Astrocyte of the cerebellum (primary cell): ENCODE measurements around the gene PPP1R15B.
A peak's percentile ranks its signal among the peaks of the same experiment; 100 is the strongest.

Experiments used
- DNase-seq: peaks from one replicate; pipeline ENCODE4 v3.0.0-alpha.2; 2011; ENCODE audit warnings: low read depth
- H3K4me3 ChIP-seq: 2 replicates; pipeline ENCODE4 v1.5.1; 2011; ENCODE audit warnings: mild to moderate bottlenecking, low read depth, low read length, moderate library complexity
- in situ Hi-C: cut with HindIII; loops from 2 replicates; pipeline ENCODE4 v1.10.0; 2017; ENCODE audit warnings: low sequenced_read_pairs
- TF ChIP-seq, protein P1 (sequence below): IDR thresholded peaks from 2 replicates; pipeline ENCODE4 v1.5.1; 2012; ENCODE audit warnings: low read length, low read depth, moderate library complexity, mild to moderate bottlenecking; ENCODE audit errors: missing control alignments

PPP1R15B gene

DNA sequence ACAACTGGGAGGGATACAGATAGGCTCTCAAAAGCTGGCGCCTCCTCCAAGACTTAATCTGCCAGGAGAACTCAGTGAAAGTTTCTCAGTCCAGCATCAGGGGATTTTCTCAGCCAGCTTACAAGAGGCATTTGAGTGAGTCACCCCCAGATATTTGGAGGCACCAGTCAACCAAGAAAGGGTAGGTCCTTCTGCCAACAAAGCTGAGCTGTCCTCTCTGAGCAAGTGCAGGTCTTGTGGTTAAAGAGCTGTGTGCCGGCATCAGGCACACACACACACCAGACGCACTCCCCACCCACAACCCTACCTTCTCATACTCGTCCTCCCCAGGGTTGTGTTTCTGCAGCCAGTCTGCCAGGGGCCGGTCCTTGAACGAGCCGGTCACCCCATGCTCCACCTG lies 27.0 kb upstream of the PPP1R15B start:
- TF ChIP-seq, protein P1, sequence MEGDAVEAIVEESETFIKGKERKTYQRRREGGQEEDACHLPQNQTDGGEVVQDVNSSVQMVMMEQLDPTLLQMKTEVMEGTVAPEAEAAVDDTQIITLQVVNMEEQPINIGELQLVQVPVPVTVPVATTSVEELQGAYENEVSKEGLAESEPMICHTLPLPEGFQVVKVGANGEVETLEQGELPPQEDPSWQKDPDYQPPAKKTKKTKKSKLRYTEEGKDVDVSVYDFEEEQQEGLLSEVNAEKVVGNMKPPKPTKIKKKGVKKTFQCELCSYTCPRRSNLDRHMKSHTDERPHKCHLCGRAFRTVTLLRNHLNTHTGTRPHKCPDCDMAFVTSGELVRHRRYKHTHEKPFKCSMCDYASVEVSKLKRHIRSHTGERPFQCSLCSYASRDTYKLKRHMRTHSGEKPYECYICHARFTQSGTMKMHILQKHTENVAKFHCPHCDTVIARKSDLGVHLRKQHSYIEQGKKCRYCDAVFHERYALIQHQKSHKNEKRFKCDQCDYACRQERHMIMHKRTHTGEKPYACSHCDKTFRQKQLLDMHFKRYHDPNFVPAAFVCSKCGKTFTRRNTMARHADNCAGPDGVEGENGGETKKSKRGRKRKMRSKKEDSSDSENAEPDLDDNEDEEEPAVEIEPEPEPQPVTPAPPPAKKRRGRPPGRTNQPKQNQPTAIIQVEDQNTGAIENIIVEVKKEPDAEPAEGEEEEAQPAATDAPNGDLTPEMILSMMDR: no peak
- in situ Hi-C loops: no loop called here
- DNase-seq: peak; percentile 97
- H3K4me3 ChIP-seq: no peak overlapping the region

DNA sequence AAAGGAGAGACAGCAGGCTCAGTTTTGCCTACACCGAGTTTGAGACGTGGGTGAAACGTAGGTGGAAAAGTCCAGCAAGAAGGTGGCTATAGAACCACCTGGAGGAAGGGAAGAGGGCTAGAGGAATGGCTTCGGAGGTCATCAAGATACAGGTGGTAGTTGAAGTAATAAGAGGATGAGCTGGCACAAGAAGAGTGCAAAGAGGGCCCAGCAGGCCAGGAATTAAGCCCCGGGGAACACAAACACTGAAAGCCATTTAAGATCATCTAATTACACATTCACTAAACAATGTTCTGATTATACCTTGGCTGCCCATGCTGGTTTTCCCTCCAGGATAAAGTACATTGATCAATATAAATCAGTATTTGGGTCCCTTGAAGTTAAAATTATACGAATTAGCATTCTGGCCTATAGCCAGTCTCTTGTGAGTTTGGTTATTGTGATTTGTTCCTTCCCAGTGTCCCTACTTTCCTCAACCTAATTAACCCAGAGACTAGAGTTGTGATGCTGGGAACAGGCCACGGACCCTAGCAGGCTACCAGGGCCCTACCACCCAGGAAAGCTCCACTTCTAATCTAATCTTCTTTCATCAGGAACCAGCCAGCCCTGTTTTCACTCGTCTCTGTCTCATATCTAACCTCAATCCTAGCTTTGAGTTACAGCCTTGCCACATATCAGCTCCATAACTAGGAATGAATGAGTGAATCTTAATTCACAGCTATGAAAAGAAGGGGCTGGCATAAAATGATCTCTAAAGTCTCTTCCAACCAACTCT lies 26.4 kb upstream of the PPP1R15B start:
- H3K4me3 ChIP-seq: no peak overlapping the region
- in situ Hi-C loops: no loop called here
- DNase-seq: no peak
- TF ChIP-seq, protein P1: no peak

DNA sequence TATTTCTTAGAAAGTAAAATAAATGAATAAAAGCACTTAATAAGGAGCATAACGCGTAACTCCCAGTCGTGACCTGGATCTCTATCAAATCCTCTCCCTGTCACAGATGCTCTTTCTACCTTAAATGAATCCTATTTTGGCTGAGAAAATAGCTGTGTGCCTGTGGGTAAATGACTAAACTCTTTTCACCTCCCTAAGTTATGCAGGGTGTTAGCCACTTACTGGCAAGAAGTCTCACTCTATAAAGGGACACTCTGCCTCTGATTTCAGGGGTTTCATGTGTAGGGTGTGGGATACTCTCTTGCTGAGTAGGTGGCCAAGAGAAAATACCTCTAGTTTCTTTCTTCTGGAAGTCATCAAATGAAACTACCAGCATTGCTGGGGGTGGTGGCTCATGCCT lies 24.3 kb upstream of the PPP1R15B start:
- no peak for DNase-seq
- TF ChIP-seq, protein P1: no peak
- in situ Hi-C loops: no loop called here

DNA sequence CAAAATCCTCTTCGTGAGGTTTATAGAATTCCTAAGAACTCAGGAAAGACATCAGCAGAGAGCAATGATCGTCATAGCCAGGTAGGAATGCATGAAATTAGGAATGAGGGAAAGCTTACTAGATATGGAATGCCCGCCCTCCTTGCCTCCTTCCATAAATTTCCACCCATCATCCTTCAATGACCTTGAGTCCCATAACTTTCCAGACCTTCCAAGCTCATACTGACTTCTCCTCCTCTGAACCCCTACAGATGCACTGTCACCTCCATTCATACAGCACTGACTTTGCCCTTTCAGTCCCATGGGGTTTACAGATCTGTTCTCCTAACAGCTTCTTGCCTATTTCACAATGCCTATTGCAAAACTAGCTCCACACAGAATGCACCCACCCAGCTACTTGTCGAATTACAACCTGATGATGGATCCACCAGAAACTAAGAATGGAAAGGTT lies 23.8 kb upstream of the PPP1R15B start:
- TF ChIP-seq, protein P1: no peak
- in situ Hi-C loops: no loop called here
- H3K4me3 ChIP-seq: no peak overlapping the region
- no peak for DNase-seq

More for the DNA sequence above, 24.3 kb upstream of the PPP1R15B start:
- no peak overlapping the region for H3K4me3 ChIP-seq

DNA sequence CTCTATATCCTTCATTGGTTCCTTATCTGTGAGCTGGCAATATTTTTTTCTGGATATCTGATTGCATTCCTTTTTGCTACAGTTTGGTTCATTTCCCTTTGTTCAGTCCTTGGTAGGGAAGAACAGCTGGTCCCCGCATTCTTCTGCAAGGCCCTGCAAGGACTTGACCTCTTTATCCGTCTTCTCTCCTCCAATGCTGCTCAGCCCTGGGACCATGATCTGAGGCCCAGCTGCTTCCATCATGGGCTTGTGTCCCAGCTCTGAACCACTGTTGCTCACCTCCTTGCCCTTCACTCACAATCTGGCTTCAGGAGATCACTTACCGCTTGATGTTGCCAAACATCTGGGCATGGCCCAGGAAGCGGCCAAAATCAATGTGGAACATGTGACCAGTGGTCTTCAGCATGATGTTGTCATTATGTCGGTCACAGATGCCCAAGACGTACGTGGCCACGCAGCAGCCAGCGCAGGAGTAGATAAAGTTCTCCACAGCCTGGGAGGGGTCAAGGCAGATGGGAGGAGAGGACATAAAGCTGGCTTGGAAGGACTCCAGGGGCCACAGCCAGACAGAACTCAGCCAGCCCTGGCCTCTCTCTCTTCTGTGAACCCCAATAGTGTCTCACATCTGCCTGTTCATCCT lies 22.6 kb upstream of the PPP1R15B start:
- TF ChIP-seq, protein P1: no peak
- DNase-seq: no peak
- H3K4me3 ChIP-seq: no peak overlapping the region
- in situ Hi-C loops: no loop called here

DNA sequence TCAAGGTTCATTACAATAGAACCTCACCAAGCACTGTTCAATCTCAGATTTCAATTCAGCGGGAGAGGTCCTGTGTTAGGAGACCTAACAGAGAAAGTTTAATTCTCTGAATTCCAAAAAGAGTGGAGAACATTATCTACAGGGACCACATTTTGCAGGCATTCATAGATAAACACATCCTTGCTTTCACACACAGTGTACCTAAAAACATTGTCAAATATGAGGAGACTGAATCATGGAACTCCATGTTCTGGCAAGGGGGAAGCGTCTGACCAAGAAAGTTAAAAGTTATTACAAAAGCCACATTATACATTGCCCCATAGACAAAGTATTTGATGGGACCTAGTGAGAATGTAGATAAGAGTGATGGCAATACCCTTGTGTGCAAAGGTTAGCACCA lies 21.1 kb upstream of the PPP1R15B start:
- no peak for DNase-seq
- TF ChIP-seq, protein P1: no peak
- H3K4me3 ChIP-seq: no peak overlapping the region
- in situ Hi-C loops: no loop called here
